HG03378 (cell line): ENCODE measurements around the gene INKA1.
"Not testable (repeated sequence)": the region's sequence is repeated elsewhere in the genome, so short reads cannot be mapped to it uniquely, and the experiment has no call there.

Source experiments
- ATAC-seq: cut with Tn5 transposase; IDR thresholded peaks from one replicate; pipeline ENCODE4 v1.9.1; 2021; ENCODE audit warnings: mild to moderate bottlenecking, moderate library complexity; ENCODE audit not compliant: unreplicated experiment

Gene INKA1

DNA sequence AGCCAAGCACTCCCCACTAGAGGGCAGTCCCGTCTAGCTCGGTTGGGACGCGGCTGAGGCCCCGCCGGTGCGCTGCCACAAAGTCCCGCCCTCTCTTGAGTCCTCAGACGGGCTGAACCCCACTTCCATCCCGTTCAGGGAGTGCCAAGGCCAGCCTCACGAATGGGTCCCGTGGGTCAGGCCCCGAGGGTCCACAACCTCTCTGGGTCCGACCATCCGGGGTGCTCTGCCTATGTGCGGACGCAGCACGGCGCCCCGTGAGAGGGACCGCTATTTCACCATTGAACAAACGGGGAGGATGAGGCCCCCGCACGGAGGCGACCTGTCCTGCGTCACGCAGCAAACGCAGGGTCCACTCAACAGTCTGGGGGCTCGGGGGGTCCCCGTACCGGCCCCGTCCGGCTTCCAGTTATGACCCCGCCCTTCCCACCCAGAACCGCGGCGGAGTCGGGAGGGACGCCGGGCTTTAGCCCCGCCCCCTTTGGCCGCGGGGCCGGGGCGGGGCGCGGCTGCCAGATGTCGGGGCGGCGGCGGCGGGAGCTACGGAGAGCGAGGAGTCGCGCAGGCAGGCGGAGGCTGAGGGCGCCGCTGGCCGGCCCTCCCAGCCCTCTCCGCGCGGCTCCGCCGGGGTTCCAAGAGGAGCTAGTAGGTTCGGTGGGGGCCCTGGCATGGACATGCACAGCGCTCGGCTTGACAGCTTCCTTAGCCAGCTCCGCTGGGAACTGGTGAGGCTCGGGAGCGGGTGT is at the start of gene INKA1:
Gene INKA1, plus strand, starts transcription at position 543 of the 746 bp plus-strand sequence. Its CDS starts 132 bp downstream, at position 675.
- ATAC-seq, result peak; percentile 39

DNA sequence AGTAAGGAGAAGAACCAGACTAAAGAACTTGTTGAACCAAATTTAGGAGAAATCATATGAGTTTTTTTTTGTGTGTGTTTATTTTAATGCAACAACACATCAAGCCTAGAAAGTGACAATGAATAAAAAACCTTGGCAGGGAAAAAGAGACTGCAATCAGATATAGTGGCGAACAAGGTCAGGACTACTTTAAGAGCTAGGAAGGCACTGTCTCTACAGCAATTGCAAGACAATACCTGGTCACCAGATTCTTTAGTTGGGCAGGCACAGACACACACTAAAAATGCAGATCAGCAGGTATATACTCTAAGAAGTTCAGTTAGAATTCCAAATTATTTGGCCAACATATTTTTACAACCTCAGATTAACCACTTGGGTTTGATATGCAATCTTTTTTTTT is 48.5 kb upstream of the INKA1 start:
- no peak for ATAC-seq

DNA sequence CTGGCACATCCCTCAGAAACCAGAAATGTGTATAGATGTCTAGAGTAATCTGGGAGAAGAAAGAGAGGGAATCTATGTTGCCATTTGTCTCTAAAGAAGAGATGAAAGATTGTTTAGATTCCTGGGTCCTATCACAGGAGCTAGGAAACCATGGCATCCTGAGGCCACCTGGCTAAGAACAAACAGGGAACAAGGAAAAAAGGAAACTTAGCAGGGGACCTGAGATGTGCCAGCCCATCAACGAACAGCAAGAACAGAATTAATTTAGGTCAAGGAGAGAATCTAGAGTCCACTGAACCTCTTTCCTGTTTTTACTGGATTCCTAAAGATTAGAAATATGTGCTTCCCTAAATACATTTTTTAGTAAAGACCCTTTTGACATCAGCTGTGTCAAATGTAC is 47.0 kb upstream of the INKA1 start:
- no peak for ATAC-seq

DNA sequence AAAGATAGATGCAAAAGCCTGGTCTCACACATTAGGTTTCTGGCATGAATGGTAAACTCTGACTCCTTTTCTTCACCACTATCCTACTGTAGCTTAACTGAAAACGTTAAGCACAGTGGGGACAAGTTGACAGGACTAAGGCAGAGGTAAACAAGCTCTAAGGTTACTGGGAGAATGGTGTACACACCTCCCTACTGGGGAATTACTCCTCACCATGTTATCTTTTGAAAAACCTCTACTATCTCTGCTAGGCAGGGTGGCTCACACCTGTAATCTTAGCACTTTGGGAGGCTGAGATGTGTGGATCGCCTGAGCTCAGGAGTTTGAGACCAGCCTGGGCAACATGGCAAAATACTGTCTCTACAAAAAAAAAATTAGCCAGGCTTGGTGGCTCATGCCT is 45.9 kb upstream of the INKA1 start:
- ATAC-seq, result no peak

DNA sequence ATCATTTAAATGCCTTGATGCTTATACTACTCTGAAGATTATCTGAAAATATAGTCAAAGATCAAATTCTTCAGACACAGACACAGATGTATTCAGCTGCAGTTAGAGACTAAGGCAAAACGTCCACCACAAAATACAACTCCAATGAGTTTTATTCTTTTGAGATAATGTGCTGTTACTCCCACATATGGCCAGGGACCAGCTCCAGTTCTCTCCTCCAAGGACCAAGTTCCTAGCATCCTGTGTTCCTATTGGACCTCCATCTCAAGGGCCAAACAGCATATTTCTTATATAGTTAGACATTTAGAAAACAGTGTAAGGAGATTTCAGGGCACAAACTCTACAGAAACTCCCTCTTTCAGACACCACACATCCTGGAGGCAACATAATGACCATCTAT is 43.8 kb upstream of the INKA1 start:
- ATAC-seq, result no peak

DNA sequence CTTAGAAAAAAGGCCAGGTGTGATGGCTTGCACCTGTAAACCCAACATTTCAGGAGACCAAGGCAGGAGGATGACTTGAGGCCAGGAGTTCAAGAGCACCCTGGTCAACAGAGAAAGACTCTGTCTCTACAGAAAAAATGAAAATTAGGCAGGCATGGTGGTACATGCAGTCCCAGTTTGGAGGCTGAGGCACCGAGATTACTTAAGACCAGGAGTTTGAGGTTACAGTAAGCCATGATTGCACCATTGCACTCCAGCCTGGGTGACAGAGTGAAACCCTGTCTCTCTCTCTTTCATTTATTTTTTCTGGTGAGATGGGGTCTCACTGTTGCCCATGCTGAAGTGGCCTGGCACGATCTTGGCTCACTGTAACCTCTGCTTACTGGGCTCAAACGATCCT is 41.4 kb upstream of the INKA1 start:
- ATAC-seq, result no peak

DNA sequence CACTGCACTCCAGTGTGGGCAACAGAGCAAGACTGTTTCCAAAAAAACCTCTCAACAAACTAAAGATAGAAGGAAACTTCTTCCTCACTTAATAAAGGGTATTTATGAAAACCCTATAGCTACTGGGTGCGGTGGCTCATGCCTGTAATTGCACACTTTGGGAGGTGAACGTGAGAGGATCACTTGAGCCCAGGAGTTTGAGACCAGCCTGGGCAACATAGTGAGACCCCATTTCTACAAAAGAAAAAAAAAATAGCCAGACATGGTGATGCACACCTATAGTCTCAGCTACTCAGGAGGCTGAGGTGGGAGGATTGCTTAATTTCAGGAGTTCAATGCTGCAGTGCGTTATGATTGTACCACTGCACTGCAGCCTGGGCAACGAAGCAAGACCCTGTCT is 39.1 kb upstream of the INKA1 start:
- no peak for ATAC-seq

DNA sequence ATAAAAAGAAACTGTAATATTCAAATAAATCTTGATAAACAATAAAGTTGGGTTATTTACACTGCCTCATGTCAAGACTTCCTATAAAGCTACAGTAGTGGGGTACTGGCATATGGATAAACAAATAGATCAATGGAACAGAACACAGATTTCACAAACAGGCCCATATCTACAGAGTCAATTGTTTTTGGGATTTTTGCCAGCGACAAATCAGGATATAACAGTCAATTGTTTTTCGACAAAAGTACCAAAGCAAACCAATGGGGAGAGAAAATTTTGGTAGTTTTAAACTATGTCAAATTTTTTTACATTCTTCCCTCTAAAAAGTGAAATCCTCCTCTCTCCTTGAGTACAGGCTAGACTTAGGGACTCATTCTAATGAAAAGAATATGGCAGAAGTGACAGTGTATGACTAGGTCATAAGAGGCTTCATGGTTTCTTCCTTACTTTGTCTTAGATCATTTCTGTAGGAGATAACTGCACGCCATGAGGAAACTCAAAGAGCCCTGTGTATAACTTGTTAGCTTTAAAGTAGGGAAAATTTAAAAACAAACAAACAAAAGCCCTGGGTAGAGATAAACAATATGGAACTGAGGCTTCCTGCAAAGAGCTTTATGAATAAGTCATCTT is 33.7 kb upstream of the INKA1 start:
- ATAC-seq, result no peak

DNA sequence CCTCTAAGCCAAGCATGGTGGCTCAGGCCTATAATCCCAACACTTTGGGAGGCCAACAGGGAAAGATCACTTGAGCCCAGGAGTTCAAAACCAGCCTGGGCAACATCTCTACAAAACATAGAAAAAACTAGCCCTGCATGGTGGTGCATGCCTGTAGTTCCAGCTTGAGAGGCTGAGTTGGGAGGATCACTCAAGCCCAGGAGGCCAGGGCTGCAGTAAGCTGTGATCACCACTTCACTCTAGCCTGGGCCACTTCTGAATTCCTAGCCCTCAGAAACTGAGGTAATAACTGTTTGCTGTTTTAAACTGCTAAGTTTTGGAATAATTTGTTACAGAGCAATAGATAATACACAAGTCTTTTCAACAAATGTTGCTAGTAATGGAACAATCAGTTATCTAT is 33.1 kb upstream of the INKA1 start:
- ATAC-seq, result no peak

DNA sequence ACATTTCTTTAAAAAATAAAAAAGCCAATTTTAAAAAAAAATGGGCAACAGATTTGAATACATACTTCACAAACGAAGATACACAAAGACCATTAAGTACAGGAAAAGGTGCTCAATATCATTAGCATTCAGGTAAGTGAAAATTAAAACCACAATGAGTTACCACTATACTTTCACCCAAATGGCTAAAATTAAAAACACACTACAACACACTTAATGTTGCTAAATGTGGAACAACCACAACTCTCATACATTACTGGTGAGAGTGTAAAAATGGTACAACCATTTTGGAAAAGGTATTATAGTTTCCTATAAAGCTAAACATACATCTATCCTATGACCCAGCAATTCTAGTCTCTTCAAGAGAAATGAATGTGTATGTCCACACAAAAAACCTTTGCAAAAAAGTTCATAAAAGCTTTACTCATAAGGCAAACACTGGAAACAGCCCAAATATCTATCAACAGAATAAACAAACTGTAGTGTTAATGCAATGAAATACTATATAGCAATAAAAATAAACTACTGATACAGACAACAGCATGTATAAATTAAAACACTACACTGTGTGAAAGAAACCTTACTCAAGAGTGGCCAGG is 31.6 kb upstream of the INKA1 start:
- ATAC-seq, result no peak

DNA sequence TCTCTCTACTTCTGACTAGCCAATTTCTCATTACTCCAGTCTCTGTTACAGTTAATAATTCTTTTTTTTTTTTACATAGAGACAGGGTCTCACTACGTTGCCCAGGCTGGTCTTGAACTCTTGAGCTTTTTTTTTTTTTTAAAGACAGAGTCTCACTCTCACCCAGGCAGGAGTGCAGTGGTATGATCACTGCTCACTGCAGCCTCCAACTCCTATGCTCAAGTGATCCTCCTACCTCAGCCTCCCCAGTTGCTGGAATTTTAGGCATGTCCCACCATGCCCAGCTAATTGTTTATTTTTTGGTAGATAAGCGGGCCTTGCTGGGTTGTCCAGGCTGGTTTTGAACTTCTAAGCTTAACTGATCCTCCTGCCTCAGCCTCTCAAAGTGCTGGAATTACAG is 30.4 kb upstream of the INKA1 start:
- no peak for ATAC-seq

DNA sequence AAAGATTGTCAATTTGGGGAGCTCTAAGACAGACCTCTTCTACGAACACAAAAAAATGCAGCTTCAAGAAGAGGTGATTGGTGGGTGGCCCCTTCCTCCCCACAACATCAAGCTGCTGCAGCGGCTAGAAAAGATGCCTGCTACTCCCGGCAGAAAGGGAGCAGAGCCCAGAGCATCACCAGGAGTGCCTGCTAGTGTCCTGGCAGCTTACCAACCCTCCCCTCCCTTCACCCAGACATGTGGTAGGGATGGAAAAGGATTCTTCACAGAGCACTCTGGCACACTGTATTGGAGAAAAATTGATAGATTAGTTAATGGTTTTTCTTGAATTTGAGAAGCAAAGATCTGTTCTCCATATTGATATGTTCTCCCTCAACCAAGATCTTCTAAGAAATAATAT is 27.5 kb upstream of the INKA1 start:
- no peak for ATAC-seq

DNA sequence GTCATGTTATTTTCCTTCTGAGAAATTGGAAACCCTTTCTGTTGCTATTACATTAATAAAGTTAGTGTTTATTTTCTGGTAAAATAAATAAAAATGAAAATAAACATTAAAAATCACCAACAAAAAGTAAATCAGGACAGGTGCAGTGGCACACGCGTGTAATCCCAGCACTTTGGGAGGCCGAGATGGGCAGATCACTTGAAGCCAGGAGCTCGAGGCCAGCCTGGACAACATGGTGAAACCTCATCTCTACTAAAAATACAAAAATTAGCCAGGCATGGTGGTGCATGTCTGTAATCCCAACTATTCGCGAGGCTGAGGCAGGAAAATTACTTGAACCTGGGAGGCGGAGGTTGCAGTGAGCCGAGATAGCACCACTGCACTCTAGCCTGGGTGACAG is 27.0 kb upstream of the INKA1 start:
- not testable (repeated sequence) for ATAC-seq

DNA sequence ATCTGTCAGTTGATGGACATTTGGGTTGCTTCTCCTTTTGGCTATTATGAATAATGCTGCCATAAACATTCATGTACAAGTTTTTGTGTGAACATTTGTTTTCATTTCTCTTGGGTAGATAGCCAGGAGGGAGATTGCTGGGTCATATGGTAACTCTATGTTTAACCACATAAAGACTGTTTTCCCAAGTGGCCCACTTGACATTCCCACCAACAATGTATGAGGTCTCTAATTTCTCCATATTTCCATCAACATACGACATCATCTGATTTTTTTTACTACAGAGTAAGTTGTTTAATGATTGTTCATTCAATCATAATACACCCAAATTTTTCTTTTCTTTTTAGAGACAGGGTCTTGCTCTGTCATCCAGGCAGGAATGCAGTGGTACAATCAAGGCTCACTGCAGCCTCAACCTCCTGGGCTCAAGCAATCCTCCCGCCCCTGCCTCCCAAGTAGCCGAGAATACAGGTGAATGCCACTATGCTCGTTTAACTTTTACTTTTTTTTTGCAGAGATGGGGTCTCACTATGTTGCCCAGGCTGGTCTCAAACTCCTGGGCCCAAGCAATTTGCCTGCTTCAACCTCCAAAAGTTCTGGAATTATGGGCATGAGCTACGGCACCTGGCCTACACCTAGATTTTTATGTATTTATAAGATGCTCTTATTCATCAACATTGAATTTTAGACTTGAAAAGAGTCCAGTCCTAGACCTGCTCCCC is 23.5 kb upstream of the INKA1 start:
- ATAC-seq, result no peak

DNA sequence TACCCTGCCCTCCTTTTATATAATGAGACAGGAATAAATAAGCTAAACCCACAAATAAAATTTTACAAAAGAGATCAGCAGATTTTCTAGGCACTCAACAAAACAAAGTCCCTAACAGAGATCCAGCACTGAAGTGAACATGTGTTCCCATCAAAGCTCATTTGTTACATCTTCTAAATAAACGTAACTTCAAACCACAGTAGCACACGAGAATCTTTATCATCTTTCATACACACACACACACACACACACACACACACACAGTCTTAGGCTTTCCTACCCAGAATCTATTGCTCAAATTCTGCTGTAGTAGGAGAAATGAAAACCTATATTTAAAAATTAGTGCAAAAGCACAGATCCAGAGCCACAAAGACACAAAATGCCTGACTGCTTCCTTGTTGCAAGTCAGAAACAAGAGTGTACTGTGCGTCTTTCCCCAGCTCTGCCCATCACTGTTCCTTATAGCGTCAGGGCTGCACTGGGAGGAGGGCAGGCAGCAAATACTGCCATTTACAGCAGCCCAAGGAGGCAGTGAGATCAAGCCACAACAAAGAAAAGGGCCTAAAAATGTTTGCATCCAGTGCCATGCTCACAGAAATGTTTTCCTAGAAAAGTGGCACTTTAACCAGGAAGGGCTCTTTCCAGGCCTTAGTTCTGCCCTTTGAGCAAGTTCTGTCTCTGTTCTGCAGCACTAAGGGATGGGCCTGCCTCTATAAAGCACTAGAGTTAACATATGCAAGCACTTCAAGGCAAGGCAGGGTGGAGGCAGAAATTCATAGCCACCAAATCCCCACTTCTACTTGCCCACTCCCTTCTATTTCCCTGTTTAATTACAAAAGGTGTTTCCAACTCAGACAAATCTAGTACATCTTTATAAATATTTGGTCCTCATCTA is 22.7 kb upstream of the INKA1 start:
- no peak for ATAC-seq

DNA sequence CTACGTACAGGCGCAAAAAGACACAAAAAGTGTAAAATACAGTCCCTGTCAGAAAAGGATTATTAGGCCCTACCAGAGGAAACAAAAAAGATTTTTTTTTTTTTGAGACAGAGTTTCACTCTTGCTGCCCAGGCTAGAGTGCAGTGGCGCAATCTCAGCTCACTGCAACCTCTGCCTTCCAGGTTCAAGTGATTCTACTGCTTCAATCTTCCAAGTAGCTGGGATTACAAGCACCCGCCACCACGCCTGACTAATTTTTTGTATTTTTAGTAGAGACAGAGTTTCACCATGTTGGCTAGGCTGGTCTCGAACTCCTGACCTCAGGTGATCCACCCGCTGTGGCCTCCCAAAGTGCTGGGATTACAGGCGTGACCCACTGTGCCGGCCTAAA is 22.1 kb upstream of the INKA1 start:
- ATAC-seq, result not testable (repeated sequence)

DNA sequence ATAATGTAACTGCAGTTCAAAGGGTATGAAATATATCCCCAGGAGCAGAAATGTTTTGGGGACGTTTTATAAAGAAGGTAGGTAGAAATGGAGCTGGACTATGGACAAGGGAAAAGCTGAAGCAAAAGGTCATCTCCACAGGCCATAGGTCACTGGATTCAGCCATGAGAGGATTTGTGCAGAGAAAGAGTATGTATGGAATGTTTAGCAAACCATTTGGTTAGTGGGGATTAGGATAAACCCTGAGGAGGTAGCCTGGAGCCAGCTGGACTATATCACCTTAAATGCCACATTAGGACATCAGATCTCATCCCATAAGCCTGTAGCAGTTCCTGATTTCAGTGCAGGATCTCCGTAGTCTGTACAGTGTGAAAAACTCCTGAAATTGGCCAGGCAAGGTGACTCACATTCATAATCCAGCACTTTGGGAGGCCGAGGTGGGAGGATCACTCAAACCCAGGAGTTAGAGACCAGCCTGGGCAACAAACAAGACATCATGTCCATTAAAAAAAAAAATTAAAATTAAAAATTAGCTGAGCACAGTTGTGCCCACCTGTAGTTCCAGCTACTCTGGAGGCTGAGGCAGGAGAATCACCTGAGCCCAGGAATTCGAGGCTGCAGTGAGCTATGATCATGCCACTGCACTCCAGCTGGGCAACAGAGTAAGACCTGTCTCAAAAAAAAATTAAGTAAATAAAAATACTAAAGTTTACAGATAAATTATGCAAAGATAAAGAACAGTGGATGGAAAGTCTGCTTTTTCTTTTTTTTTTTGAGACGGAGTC is 21.5 kb upstream of the INKA1 start:
- ATAC-seq, result no peak

DNA sequence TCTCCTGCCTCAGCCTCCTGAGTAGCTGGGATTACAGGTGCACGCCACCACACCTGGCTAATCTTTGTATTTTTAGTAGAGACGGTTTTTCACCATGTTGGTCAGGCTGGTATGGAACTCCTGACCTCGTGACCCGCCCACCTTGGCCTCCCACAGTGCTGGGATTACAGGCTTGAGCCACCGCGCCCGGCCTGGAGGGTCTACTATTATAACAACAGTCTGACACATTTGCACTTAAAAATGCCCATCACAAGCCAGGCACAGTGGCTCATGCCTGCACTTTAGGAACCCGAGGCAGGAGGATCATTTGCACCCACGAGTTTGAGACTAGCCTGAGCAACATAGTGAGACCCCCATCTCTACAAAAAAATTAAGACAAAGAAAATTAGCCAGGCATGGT is 20.8 kb upstream of the INKA1 start:
- not testable (repeated sequence) for ATAC-seq

DNA sequence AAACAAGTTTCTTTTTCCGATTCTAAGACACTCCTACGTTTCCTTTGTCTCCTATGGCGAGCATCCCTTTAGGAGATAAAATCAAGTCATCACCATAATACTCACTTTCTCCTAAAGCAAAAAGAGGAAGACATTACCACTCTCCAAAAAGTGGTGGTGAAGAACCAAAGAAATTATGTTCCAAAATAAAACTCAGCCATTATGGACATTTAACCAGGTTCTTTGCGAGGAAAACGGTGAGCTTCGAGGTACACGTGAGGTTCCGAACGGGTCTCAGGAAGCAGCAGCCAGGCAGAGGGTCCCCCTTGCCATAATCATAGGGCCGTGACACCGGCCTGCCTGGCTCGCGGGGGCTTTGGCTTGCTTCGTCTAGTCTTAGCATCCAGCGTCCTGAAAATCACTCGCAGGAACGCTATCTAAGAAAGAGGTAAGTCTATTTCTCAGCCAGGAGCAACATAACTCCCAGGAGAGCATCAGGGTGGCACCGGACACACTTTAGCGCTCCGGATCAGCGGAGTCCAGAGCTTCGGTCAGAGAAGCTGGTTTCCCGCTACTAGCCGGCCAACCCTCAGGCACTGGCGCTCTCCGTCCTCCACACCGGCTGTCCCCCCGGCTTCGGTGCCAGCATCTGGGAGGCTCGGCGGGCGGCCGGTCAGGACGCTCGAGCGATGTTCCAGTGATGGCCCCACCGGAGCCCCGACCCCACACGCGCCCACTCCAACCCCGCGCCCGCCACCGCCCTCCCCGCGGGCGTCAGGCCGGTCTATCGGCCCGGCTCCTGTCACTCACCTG is 17.3 kb upstream of the INKA1 start:
- ATAC-seq, result peak; percentile 23
